B cell (primary cell): ENCODE results near the gene ZFAND6.

Experiments used
- CTCF ChIP-seq: fragments of 200-600 bp; IDR thresholded peaks from one replicate; pipeline ENCODE4 v1.8.0; 2022; ENCODE audit warnings: antibody characterized with exemption, mild to moderate bottlenecking
- EZH2 ChIP-seq: IDR thresholded peaks from 2 replicates; pipeline ENCODE4 v1.6.1; 2012; ENCODE audit warnings: borderline replicate concordance, low read depth, mild to moderate bottlenecking, moderate library complexity, low read length; ENCODE audit not compliant: insufficient read depth, poor library complexity, severe bottlenecking

GRCh38 chr15:80168421-80168820 lies 108.9 kb downstream of the ZFAND6 start:
- TF ChIP-seq EZH2 (no peak), CTCF (no peak)
